ENCODE data around the gene THEMIS2.
A peak's percentile ranks its signal among the peaks of the same experiment; 100 is the strongest.
"Not testable (repeated sequence)": the region's sequence is repeated elsewhere in the genome, so short reads cannot be mapped to it uniquely, and the experiment has no call there.

THEMIS2 gene

DNA sequence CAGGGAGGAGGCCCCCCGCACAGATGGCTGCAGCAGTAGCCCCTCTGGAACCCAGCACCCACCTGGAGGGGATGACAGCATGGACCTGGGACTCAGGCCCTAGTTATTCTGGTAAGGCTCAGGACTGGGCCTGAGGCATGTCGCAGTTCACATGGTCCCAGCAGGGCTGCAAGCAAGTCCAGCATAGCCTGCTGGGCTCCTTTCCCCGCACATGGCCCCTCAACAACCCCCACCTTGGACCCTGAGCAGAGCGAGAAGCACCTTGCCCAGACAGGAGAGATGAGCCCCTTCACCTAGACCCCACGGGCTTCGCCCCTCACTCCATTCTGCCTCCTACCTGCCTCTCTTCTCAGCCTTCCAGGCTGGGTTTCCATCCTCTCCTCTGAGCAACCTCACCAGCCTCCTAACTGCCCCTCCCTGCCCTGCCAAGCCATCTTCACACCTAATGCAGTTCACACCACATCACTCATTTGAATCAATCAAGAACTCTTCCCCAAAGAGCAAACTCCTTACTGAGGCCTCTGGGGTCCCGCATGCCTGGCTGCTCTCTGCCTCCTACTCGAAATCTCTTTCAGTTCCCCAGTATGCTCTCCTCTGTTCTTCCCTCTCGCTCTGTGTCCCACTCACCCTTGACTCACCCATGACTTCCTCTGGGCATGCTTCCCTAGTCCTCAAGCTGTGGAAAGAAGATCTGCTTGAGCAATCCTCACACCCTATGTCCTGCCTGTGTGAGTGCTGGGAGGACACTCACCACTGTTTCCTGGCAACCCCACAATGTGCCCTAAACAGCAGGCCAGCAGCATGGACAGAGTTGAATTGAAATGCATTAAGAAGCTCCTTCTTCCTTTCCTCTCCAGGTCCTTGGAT, 9.4 kb upstream of the THEMIS2 start:
- DNase-seq = peak in 18 of 51 donors; percentile 19 to 59 (median 32)

DNA sequence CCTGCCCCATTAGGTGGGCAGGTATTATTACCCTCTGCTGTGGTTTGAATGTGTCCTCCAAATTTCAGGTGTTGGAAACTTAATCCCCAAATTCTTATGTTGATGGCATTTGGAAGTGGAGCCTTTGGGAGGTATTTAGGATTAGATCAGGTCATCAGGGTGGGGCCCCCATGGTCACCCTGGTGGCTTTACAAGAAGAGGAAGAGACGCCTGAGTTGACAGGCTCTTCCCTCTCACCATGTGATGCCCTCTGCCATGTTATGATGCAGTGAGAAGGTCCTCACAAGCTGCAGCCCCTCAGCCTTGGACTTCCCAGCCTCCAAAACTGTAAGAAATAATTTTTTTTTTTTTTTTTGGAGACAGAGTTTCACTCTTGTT, 8.8 kb upstream of the THEMIS2 start:
- DNase-seq = no peak

DNA sequence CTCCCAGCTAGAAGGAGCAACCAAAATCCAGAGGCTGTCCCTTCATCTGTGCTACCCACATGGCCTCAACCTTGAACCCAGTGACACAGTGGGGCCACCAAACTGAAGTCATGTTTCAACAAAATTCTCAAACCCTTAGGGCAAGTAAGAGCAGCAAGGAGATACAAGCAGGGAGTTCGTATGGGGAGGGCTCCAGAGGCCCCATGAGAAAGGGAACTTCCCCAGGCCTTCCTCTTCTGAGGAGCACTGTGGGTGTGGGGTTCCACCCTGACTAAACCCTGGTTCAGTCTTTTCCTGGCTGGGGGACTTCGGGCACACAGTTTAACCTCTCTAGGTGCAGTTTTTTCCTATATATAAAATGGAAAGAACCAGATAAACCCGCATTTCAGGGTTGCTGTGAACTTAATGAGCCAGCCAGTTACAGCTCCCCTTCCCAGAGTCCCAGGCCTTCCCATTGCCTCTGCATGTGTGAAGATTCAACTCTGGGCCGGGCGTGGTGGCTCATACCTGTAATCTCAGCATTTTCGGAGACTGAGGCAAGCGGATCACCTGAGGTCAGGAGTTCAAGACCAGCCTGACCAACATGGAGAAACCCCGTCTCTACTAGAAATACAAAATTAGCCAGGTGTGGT, 8.0 kb upstream of the THEMIS2 start:
- no peak for DNase-seq

DNA sequence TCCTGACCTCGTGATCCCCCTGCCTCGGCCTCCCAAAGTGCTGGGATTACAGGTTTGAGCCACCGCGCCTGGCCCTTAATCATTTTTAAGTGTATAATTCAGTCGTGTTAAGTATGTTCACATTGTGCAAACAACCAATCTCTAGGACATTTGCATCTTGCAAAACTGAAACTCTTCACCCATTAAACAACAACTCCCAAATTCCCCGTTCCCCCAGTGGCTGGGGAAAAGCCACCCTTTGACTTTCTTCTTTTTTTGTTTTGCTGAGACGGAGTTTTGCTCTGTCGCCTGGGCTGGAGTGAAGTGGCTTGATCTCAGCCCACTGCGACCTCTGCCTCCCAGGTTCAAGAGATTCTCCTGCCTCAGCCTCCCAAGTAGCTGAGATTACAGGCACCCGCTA, 6.5 kb upstream of the THEMIS2 start:
- DNase-seq = no peak

DNA sequence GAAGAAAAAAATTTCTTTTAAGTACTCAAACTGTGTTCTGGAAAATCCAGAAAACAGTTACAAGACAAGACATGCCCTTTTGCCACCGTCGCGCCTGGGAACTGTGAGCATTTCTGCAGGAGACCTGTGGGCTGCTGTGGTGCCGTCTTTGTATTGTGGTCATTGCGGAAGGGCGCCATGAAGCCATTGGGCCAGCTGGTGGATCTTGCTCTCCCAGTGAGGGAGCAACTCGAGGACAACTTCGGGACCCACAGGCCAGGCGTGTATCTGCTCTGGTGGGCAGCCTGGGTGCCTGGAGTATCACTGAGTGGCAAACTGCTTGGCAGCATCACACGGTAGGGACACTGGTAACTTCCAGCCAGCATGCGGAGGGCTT, 3.8 kb upstream of the THEMIS2 start:
- no peak for DNase-seq

DNA sequence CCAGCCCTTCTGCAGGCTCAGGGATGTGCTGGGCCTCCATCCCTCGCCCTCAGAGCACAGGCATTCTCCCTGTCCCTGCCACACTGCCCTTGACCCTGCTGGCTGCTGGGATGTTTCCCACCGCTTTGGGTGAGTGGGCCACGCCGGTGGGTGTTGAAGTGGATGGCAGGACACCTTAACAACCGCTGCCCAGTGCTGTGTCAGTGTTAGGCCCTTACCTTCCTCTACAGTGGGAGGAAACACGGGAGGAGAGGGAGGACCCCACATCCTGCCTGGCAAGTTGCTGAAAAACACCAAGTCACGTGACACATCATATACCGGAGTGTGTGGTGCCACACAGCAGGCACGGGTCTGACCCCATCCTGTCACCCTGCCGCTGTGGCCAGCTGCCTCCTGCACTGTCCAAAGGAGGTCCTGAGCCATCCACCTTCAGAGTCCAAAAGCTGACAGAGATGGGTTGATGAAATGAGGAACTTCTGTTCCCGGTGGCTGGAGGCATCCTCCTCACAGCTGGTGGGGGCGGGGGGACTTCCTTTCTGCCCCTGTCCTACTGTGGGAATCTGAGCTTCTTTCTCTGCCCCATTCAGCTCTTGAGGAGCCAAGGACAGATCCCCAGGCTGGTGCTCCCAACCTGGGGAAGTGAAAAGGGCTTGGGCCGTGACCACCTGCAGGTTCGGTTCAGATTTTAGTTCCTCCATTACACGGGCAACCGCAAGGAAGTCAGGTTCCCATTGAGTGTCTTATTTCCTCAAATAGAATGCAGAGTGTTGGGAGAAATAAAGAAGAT, 3.2 kb upstream of the THEMIS2 start:
- peak in 2 of 51 donors; percentile 22 to 31 for DNase-seq

DNA sequence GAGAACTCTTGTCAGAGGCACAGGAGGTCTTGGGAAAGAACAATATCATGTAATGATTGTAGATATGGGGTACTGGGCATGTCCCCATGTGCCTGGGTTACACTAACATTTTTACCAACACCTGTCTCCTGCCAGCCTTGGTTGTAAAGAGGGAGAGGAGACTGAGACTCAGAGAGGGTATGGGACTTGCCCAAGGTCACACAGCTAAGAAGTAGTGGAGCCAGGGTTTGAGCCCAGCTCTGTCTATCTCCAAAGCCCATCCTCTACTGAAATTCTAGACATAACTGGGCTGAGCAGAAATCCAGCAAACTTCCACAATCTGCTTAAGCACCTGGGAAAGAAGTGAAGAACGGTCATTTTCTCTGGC, 2.6 kb upstream of the THEMIS2 start:
- no peak for DNase-seq

DNA sequence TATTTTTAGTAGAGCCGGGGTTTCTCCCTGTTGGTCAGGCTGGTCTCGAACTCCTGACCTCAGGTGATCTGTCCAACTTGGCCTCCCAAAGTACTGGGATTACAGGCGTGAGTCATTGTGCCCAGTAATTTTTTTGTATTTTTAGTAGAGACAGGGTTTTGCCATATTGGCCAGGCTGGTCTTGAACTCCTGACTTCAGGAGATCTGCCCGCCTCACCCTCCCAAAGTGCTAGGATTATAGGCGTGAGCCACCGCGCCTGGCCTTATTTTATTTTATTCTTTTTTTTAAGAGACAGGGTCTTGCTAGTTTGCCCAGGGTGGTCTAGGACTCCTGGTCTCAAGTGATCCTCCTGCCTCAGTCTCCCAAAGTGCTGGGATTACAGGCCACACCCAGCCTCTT, 1.3 kb upstream of the THEMIS2 start:
- DNase-seq = not testable (repeated sequence)

DNA sequence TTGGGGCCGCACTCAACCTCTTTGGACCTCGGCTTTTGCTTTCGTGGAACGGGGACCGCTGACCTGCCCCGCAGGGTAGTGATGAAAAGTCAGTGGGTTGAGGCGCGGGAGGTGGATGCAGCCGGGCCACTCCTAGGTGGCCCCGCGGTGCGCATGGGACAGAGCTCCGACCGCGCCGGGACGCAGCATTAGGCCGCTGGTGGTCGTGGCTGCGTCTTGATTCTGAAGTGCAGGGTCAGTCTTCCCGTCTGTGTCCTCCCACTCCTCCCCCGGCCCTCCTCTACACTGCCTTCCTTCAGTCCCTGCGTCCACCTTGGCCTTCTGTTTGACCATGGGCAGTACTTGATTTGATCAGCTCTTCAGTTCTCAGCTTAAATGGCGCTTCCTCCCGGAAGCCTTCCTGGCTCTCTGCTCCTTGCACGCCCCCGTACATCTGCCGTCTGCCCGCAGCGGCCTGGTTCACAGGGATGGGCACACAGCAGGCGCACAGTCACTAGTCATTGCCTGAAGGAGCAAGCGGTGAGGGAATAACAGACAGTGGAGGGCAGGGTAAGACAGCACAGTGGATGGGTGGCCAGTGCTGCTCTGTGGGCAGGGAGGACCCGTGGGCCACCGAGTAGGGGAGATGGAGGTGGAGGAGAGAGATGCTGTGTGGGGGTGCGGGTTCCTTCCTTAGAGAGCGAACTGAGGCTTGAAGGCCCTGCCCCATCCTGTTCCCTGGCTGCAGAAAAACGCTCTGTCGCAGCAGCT, 633 bp downstream of the THEMIS2 start:
- peak in 3 of 51 donors; percentile 9 to 35 (median 20) for DNase-seq

DNA sequence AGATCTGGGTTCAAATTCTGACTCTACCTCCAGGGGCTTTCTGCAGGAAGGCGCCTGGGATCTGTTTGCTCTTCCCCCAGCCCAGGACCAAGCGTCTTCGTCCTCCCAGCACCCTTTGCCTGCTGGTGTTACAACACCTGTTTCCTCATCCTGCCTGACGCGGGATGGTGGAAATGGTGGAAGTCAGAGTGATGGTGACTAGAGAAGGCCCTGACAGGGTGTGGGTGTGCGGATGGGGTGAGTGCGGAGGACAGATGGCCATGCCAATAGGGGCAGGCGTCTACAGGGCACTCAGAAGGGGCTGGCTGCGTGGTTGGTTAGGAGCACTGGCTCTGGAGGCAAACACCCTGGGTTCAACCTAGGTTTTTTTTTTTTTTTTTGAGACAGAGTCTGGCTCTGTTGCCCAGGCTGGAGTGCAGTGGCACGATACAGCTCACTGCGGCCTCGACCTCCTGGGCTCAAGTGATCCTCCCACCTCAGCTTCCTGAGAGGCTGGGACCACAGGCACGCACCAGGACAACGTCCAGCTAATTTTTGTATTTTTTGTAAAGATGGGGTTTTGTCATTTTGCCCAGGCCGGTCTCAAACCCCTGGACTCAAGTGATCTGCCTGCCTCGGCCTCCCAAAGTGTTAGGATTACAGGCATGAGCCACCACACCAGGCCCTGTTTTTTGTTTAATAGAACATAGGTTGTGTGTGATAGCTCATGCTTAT, 1.5 kb downstream of the THEMIS2 start:
- no peak for DNase-seq

DNA sequence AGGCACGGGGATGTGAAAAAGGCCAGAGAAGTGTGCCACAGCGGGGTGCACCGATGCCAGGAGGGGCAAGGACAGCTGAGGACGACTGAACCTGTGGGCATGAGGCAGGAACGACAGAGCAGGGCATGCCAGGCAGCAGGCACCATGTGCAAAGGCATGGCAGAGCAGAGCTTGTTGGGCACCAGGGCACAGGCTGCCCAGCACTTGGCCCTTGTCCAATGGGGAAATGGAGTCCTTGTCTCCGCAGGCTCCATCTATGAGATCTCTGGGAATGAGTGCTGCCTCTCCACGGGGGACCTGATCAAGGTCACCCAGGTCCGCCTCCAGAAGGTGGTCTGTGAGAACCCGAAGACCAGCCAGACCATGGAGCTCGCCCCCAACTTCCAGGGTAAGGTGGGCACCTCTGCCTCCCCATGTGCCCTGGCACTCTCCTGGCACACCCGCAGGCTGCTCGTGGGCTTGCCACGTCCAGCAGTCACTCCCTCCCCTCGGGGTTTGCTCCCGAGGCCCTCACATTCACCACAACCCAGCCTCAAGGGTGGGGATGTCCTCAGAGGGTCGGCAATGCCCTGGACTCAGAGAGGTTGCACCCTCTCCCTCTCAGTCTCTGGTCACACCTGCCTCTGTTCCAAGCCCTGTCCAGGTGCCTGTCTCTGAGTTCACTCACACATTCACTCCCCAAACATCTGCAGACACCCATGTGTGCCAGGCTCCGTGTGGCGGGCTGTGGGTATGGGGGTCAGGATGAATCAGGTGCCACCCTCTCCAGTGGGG, 4.2 kb downstream of the THEMIS2 start:
- DNase-seq = no peak

DNA sequence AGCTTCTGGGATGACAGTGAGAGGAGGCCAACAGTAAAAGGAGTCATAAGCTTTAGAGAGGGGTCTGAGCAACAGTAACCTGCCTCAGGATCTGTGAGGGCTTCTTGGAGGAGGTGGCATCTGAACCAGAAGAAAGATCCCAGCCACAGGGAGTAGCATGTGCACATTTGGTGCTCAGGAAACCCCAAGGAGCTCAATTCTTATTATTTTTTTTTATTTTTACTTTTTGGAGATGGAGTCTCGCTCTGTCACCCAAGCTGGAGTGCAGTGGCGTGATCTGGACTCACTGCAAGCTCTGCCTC, 4.7 kb downstream of the THEMIS2 start:
- no peak for DNase-seq

DNA sequence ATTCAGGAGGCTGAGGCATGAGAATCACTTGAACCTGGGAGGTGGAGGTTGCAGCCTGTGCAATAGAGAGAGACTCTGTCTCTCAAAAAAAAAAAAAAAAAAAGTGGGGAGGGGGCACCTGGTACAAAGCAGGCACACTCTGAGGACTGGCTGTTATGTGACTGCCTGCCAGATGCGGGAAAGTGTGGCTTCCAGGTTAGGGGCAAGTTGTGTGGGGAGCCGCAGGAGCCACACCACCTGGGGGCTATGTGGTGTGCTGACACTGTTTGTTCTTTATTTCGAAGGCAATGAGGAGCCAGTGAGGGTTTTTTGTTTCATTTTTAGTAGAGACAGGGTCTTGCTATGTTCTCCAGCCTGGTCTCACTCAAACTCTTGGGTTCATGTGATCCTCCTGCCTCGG, 5.7 kb downstream of the THEMIS2 start:
- no peak for DNase-seq

DNA sequence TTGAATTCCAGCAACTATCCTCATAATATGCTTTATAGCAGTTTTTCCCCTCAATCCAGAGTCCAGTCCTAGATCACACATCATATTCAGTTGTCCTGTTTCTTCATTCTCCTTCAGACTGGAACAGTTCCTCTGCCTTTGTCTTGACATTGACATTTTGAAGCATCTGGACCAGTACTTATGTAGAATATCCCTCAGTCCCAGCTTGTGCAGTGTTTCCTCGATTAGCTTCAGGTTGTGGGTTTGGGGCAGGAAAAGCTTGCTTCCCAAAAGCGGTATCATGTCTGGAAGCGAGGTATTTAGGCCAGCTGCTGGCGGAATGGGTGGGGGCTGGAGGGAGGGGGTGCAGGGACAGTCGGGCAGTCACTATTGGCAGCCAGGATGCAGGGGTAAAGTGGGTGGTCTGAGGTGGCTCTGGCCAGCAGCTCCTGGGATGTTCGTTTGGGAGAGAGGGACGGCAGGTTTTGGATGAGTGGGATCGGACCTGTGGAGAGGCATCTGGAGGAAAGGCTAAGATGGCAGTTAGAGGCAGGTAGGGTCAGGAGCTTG, 6.5 kb downstream of the THEMIS2 start:
- DNase-seq = no peak

DNA sequence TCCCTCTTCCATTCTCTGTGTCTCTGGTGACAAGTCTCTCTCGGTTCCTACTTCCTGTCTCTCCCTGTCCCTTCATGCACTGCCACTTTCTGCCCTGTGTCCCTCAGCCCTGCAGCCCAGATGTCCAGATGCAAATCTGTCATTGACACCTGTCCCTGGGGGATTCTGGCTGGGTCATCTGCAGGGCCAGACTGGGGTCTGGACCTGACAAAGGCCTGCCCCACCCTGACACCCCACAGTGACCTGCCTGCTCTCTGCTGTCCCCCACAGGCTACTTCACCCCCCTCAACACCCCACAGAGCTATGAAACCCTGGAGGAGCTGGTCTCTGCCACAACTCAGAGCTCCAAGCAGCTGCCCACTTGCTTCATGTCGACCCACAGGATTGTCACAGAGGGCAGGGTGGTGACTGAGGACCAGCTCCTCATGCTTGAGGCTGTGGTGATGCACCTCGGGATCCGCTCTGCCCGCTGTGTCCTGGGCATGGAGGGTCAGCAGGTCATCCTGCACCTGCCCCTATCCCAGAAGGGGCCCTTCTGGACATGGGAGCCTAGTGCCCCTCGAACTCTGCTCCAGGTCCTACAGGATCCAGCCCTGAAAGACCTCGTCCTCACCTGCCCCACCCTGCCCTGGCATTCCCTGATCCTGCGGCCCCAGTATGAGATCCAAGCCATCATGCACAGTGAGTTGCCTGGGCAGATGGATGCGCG, 7.2 kb downstream of the THEMIS2 start:
- no peak for DNase-seq

DNA sequence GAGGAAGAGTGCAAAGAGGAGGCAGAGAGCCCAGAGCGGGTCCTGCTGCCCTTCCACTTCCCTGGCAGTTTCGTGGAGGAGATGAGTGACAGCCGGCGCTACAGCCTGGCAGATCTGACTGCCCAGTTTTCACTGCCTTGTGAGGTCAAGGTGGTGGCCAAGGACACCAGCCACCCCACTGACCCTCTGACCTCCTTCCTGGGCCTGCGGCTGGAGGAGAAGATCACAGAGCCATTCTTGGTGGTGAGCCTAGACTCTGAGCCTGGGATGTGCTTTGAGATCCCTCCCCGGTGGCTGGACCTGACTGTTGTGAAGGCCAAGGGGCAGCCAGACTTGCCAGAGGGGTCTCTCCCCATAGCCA, 10.2 kb downstream of the THEMIS2 start:
- DNase-seq = no peak

DNA sequence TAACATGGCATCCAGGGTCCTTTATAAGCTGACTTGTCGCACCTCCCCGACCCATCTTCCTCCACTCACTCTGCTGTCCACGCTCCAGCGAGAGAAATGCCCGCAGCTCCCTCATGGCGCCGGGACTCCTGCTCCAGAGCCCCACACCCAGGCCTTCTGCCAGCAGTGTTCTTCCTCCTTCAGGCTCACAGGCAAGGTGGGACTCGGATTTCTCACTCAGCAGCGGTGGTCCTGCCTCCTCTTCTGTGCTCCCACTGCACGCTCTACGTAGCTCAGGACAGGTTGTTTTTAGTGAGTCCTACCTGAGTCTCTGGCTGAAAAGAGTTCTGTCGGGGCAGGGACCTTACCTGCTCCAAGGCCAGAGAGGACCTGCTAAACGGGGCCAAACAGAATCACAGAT, 11.2 kb downstream of the THEMIS2 start:
- no peak for DNase-seq

DNA sequence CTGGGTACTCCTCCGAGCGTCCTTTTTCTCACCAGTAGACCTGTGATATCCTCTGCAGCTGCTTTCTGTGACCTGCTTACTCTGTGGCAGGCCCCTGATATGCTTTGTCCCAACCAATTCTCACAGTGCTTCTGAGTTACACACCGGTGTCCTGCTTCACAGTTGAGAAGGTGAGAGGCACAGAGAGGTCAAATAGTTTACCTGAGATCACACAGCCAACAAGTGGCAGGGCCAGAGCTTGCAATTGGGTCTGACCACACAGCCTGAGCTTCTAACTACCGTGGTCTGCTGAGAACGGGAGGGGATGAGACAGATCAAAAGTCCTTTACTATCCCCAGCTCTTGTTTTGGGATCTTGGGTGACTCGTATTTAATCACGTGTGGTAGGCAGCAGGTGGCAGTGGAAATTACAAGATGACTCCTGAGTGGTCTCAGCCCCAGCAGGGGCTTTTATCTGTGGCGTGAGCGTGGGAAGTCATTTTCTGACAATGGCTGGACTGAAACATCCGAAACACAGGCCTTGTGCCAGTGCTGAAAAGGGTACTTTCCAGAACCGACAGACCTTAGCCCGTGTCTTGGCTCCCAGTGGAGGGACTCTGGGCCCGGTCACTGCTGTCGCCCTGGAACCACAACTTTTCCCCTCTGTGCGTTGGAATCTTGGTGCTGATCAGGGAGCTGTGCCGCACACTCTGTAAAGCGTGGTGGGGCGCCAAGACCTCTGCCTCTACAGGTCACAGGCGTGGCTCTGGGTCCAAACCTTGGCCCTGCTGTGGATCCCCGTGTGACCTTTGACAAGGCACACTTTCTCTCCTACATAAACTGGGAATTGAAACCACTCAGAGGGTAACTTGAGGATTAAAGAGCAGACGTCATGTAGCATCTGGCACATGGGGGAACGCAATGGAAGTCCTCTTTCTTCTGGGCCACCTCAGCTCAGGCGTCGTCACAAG, 11.9 kb downstream of the THEMIS2 start:
- DNase-seq = no peak

All from hypothalamus (tissue), 51 donors.